Effector CD4-positive, alpha-beta T cell (primary cell): ENCODE measurements around the gene RAD51B.
"Not testable (repeated sequence)": the region's sequence is repeated elsewhere in the genome, so short reads cannot be mapped to it uniquely, and the experiment has no call there.

Source experiments
- DNase-seq: peaks from one replicate; pipeline ENCODE4 v3.0.0-alpha.2; 2020

RAD51B gene

DNA sequence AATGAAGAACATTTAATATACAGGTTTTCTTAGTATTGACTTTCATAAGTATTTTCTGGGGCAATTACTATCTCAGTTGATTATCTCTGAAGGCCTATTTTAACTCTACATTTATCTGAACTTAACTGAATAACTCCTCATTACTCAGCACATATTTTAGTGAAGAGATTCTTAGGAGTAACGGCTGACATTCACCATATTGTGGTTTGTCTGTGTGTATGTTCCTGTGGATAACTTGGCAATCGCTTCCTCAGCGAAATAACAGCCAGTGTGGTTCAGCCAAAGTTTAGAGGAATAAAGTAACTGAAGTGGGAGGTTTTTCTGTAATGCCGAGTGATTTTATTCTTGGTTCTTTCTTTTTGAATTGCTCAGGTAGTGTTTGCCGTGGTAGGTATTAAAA lies 168.0 kb downstream of the RAD51B start:
- no peak for DNase-seq

DNA sequence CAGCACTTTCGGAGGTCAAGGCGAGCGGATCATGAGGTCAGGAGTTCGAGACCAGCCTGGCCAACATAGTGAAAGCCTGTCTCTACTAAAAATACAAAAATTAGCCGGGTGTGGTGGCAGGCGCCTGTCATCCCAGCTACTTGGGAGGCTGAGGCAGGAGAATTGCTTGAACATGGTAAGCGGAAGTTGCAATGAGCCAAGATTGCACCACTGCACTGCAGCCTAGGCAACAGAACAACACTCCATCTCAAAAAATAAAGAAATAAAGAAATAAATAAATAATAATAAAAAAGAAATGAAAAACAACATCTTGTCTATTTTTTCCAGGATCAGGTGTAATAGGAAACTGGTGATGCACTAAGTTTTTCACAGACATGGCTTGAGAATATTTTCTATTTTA lies 168.6 kb downstream of the RAD51B start:
- DNase-seq = not testable (repeated sequence)

DNA sequence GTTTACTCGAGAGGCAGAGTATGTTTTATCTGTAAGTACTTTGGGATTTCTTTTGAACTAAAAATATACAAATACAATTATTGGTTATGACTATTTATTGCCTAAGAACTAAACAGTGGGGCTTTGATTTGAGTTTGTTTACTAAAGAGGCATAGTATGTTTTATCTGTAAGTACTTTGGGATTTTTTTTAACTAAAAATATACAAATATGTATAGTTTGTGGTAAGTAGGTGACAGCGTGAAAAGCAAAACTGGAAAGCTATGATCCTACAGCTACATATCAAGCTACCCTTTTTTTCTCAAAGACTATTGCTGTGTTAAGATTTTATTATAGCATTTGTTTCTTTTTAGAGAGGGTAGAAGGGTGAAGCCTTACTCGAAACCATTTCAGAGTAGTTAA lies 171.0 kb downstream of the RAD51B start:
- no peak for DNase-seq

DNA sequence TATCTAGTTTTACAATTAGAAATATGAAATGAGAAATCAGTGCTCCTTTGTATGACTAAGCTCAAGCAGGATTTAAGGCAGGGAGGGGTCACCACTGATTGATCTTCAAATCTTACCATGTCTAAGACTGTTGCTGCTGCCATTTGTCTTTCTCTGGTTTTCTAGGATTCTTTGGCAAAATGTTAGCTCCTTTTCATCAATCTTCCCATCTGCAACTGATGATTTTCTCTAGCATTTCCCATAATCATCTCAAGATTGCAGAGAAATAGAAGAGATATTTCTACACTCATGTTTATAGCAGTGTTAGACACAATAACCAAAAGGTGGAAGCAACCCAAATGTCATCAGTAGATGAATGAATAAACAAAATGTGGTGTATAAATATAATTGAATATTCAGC lies 175.0 kb downstream of the RAD51B start:
- DNase-seq = no peak

DNA sequence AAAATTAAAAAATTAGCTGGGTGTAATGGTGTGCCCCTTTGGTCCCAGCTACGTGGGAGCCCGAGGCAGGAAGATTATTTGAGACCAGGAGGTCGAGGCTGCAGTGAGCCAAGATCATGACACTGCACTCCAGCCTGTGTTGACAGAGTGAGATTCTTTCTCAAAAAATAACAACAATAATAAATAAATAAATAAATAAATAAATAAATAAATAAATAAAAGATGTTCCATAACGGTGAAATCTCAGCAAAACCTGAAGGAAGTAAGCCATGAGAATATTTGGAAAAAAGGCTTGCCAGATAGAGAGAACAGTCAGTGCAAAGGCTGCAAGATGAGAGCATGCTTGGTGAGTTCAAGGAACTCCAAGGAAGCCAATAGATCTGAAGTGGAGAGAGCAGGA lies 176.7 kb downstream of the RAD51B start:
- DNase-seq = no peak

DNA sequence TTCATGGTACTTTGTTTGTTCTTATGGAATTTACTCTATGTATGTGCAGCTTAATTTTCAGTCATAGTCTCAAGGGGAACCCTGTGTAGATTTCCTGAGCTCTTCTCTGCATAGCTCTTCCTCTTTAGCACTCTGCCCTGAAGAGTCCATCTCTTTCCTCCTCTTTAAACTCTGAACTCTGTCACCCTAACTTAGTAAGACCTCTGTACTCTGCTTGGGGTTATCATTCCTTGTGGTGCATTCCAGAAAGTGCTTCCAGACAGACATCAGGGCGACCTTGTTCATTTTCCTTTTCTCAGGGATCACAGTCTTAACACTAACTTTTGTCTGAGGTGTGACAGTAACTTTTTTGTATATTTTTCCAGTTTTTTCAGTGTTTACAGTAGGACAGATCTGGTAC lies 179.3 kb downstream of the RAD51B start:
- no peak for DNase-seq

DNA sequence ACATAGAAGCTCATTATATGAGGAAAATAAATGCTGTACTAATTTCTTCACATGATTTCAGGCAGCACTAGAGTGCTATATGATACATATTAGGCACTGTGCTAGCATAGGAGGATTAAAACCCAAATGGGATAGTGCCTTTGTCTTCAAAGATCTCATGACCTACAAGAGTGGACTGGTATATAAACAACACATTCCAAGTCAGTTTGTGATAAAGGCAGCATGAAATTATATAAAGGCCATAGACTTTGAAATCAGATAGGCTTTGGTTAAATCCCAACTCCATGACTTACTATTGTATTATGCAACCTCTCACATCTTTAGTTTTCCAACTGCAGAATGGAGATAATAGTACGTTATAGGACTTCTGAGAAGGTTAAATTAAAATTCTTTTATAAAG lies 179.7 kb downstream of the RAD51B start:
- DNase-seq = no peak

DNA sequence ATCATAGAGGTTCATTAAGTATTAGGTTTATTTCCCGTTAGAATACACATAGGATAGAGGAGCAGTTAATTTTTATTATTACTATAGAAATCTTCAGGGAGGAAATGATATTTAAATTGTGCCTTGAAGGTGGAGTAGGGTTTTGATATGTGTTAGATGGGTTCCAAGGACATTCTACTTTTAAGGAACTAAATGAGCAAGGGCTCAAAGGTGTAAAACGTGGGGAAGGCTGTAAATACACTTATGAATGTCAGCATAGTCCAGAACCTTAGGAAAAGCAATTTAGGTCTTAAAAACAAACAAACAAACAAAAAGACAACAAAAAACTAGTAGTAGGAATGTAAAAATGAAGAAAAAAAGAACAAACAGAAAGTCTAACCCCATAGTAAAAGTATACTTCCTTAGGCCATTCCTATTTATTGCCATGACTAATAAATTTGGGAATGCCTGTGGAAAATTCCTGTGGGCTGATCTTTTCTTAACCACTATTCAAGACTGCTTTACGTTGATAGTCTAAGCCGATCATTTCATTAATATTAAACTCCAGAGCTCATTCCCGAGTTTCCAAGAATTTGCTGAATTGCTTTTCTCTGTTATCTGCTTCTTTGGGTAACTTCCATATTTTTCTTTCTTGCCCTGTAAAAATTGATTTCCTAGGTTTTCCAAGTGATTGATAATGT lies 180.3 kb downstream of the RAD51B start:
- no peak for DNase-seq

DNA sequence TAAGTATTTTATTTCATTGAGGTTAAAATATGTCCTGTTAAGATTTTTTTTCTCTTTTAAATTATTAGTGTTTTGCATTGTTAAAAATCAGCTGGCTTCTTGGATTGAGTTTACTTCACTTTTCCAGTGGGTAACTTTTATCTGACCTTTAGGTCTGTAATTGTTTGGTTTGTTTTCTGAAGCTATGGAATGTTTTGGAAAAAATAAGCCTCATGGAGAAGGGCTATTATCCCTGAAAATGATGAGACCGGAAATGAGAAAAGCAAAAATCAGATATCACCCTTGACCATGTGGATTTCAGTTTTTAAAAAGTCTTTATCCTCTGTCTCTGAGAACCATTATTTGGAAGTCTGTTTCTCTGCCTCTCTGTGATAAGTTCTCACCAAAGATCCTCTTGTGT lies 180.9 kb downstream of the RAD51B start:
- no peak for DNase-seq

DNA sequence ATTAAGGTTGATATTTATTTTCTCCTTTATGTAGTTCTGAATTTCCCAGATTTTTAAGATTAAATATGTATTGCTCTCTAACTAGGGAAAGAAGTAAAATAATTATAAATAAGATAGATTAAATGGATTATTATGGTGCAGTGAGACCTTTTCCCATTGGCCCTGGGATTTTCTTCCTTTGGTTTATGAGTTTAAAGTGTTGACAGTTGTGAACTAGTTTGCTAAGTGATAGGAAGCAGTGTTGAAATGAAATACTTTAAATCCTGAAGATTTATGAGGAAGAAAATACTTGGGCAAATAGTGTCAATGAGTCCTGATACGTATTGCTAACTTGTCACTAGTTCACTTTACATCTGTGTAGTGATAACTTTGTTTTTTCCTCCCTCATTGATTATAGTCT lies 188.9 kb downstream of the RAD51B start:
- DNase-seq = no peak

DNA sequence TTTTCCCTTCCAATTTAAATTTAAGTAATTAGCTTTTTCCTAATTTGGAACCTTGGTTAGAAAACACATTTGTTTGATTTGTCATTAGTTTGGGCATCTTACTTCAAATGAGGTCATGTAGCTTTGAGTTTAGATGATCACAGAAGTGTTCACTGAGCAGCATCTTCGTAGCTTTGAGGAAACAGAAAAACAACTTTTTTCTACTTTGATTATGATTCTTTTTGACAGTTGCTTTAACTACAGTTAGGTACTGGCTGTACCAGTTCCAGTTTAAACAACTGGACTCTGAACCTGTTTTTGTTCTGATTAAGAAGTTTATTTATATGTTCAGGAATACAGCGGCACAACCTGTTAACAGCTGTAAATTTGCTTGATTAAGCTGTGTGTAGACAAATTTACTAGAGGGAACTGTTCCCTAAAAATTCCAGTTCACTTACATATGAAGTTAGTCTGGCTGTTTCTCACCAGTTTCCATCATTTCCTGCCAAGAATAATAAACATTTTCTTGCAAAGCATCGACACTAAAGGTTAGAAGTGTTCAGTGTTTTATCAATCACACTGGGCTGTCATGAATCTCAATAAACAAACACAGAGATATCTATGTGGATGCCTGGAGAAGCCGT lies 191.9 kb downstream of the RAD51B start:
- no peak for DNase-seq

DNA sequence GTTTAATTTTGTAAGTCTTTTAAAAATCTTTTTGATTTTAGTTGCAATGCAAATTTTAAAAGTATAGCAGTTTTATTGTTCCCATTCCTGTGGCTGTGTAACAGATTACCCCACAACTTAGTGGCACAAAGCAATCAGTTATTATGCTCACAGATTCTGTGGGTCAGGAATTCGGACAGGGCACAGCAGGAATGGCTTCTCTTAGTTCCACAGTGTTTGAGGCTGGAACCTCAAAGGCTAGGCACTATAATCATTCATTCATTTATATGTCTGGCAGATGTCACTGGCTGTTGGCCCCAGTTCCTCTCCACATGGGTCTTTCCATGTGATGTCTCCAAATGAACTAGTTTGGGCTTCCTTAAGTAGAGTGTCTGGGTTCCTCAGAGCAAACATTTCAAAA lies 193.3 kb downstream of the RAD51B start:
- no peak for DNase-seq

DNA sequence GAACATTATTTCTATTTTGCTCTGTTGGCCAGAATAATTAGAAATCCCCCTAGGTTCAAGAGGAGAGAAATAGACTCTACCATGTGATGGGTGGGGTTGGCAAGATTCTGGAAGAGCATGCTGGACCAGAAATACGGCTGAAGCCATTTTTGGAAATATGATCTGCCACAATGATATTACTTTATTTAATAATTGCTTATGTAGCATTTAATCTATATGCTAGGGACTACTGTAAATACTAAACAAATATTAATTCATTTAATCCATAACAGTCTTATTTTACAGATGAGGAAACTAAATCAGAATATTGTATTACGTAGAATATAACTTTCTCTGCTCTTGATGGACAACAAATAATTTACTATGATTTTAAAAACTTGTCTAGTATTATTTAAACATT lies 193.7 kb downstream of the RAD51B start:
- DNase-seq = no peak

DNA sequence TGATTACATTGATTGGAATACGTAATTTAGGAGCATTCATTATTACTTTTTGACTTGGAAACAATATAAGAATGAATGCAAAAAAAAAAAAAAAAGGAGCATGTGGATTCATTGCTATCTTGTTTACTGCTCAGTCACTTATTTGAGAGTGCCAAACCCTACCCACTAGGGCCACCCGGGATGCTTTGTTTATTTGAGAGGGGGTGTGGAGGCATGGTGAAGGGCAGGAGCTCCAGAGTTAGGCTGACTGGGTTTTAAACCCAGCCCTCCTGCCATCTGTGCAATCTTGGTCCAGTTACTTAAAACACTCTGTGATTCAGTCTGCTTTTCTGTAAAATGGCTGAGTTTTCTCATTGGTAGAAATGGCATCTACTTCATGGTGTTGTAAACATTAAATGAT lies 195.2 kb downstream of the RAD51B start:
- DNase-seq = no peak

DNA sequence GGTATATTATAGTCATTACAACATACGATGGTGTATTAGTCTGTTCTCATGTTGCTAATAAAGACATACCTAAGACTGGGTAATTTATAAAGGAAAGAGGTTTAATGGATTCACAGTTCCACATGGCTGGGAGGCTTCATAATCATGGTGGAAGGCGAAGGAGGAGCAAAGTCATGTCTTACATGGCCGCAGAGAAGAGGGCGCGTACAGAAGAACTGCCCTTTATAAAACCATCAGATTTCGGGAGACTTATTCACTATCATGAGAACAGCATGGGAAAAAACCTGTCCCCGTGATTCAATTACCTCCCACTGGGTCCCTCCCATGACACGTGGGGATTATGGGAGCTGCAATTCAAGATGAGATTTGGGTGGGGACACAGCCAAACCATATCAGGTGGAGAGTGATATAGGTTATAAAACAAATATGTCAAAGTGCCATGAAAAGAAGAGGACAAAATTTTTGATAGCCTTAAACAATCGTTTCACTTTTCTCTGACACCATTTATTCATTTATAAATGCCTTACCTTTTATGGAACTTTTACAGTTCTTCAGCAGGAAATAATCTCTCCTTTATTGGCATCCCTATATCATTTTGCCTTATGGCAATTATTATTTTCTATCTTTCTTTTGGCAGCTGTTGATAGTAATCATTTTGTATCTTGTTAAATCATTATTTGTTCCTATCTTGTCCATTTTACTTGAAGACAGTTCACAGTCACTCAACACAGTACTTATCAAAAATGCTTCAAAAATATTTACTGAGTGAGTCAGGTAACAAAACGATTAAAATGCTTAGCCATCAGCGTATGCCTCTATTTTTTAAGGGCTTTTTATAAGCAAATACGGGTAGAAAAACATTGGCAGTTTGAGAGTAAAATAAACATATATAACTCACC lies 196.0 kb downstream of the RAD51B start:
- DNase-seq = no peak

DNA sequence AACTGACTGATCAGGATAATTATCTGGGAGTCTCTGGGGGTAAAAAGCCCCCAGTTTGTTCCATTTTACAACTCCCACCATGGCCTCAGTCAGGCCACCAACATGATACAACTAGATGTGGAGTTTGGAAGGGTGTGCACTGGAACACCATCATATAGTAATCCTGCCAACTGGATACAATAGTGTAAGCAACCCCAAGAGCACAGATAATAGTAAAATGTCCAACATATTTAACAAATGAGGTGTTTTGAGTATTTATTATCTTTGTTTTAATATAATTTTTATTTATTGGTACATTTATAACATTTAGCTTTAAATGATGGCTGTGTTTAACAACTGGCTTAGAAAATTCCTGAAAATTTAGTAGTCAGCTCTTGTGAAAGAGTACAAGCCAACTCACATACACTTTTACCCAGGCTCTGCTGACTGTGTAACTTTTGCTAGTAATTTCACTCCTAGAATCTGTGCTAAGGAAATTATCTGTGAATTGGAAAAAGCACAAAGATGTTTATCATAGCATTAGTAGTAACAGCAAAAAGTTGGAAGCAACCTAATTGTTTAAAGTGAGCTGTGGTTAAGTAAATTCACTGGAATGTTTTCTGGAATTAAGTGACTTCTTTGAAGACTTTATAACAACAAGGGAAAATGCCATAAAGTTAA lies 196.8 kb downstream of the RAD51B start:
- DNase-seq = no peak

DNA sequence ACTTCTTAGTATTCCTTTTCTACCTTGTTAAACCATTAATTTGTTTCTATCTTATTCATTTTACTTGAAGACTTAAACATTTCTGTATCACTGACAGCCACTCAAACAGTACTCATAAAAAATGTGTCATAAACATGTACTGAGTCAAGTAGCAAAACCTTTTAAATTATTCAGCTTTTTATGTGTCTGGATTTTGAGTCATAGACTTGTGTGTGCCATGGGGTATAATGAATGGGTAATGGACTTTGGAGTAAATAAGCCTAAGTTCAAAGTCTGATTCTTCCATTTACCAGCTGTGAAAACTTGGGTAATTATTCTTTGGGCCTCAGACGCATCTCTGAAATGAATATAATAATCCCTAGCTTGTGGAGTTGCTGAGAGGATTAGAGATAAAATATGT lies 199.0 kb downstream of the RAD51B start:
- DNase-seq = no peak

DNA sequence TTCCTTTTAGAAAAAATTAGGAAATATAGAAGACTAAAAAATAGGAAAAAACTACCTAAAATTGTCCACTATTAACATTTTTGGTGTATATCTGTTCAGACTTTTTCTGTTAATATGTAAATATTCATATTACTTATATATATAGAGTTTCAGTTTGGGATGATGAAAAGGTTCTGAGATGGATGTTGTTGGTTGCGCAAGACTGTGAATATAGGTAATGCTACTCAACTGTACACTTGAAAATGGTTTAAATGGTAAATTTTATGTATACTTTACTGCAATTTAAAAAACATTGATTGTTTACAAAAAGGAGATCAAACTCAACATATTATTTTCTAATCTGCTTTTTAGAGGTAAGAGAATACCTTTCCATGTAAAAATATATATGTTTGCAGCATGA lies 200.9 kb downstream of the RAD51B start:
- no peak for DNase-seq

DNA sequence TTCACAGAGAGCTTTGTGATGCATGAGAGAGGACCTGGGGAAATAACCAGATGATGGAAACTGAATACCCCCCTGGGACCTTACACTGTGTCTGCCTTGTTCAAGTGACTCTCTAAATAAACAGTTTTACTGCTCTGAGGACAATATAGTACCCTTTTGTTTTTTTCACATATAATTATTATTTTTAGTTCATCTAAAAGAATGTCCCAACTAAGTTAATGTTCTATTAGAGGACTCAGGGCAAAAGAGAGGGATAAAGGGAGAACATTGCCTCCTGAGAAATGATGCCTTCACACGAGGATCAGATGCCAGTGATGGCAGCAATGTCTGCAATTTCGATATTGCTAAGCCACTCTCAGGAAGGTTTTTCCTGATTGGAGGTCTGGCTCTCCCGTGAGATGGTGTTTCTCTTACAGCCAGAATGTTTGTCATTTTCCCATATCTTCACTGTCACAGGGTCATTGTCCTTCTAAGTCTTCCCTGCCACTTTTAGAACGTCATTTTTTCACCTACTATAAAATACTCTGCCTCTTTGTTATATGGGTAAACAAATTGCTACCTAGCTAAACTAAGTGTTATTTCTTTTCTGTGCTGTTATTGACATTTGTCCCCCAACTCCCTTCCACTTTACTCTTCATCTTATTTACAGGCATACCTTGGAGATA lies 201.6 kb downstream of the RAD51B start:
- no peak for DNase-seq

DNA sequence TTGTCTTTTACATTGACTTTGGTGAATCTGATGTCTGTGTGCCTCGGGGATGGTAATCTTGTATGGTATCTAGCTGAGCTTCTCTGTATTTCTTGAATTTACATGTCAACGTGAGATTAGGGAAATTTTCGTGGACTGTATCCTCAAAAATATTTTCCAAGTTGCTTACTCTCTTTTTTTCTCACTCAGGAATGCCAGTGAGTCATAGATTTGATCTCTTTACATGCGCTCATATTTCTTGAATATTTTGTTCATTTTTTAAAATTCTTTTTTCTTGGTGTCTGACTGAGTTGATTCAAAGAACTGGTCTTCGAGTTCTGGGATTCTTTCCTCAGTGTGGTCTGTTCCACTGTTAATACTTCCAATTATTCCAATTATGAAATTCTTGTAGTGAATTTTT lies 207.7 kb downstream of the RAD51B start:
- no peak for DNase-seq

DNA sequence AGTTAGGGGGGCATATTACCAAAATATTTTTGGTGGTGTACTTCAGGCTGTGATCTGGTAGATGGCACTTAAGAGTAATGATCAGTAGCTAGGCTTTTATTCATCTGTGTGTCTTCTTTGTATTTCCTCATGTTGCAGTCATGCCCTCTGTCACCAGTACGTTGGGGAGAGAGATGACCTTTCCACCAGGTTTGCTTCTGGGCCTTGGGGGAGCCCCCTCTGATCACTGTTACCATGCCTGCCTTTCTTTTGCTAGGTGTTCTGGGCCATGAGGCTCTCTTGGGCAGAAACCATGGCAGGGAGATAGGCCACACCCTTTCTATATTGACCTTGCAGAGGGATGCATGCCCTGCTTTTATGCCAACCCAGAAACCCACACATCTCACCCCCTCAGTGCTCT lies 208.5 kb downstream of the RAD51B start:
- DNase-seq = no peak

DNA sequence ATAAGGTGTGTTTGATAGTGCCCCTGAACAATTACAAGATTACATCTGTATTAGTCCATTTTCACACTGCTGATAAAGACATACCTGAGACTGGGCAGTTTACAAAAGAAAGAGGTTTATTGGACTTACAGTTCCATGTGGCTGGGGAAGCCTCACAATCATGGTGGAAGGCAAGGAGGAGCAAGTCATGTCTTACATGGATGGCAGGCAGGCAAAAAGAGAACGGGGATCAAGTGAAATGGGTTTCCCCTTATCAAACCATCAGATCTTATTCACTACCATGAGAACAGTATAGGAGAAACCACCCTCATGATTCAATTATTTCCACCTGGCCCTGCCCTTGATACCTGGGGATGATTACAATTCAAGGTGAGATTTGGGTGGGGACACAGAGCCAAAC lies 211.4 kb downstream of the RAD51B start:
- DNase-seq = not testable (repeated sequence)

DNA sequence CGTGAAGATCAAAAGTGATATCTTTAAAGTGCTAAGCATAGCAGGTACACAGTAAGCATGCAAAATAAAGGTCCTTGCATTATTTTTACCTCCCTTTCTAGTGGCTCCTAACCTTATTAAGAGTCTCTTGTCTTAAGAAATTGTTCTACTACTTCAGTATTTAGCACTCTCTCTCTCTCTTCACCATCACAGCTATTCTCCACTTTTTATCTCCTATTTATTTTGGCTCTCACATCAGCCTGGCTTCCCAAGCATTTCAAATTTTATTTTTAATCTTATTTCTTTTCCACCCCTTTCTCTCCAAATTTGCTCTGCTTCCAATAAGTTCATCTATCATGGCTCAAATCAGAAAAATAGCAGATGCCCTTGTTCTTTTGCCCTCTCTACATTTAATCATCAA lies 212.6 kb downstream of the RAD51B start:
- no peak for DNase-seq
